EH (cell line): ENCODE data around the gene PNKP.

Experiments
- DNase-seq: peaks from one replicate; pipeline ENCODE4 v3.0.0-alpha.2; 2015; ENCODE audit warnings: low read depth

The PNKP gene

DNA sequence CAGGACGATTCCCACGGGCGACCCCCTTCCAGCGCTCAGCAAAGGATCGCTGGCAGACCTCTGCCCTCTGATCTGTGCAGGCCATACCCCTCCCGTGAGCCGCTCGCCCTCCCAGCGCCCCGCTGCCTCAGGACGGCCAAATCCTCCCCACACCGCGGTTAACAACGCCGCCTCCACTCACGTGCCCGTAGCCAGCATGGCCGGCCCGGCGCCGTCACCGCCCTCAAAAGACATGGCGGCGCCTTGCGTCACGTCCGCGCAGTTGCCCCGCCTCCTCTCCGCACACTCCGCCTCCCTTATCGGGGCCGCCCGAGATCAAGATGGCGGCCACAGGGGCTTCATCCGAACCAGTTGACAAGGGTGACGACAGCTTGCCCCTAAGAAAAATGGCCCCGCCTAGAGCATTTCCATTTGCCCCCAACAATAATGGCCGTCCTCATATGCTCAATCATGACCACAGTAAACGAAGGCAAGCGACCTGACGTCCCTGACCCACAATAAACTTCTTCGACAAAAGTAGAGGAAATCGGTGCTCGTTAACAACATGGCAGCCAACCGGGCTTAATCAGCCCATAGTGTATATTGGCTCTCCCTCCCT lies 9.1 kb upstream of the PNKP start:
- DNase-seq = peak; percentile 99

DNA sequence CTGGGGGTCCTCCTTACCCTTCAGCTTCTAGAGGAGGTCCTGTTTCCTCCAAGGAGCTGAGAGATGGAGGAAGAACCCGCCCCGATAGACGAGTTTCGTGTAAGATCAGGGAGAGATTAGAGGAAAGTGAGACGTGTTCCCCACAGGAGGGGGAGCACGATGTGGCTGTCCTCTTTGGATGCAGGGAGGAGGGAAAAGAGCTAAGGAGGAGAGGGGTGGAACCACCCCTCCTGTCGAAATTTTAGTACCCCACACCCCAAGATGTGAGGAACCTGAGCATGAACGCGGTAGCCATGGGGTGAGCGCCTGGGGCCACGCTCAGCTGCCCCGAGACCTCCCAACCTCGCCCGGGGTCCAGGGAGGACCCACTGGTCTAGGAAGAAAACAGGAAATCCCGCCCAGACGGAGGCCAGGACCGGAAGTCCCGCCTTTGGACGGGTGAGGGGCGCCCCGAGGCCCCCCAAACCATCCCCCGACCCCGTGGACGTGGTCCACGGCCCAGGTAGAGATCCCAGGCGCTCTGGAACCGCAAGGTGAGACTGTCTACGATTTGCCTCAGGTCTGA lies 8.6 kb upstream of the PNKP start:
- DNase-seq = peak; percentile 62

DNA sequence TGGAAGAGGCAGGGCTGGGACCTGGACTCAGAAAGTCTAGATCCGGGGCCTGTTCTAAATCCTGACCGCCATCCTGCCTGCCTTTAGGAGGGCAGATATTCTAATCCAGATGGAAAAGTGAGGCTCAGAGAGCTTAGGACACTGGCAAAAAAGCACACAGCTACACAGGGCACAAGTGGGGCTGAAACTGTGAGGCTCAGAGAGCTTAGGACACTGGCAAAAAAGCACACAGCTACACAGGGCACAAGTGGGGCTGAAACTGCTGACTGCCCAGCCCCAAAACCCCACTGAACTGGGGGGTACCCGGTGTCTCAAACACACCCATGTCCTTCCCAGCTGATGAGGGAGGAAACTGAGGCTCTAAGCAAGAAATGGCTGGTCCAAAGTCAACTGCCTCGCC lies 7.8 kb upstream of the PNKP start:
- DNase-seq = no peak

DNA sequence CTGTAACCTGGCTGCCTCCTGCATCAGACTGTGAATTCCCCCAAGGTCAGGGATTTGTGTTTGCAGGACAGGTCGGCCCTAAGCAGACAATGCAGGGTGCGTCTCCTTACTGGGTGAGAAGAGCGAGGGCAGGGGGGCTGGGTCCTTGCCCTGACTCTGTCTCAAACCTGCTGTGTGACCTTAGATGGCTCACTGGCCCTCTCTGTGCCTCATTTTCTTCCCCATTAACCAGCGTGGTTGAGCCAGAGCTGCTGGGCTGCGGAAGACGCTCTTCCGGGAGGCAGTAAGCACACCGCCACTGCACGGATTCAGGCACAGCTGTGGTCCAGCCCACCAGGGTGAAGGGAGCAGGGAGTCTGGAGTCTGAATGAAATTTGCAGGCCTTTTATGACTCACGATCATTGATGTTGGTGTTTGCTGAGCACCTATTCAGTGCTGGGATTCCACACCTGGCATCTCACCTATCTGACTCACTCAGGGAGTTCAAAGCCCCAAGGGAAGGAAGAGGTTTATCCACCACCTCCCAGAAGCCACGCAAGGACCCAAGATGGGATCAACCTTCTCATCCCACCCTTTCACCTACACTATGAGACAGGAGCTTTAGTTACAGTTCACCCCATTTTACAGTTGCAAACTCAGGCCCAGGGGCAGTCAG lies 7.3 kb upstream of the PNKP start:
- no peak for DNase-seq

DNA sequence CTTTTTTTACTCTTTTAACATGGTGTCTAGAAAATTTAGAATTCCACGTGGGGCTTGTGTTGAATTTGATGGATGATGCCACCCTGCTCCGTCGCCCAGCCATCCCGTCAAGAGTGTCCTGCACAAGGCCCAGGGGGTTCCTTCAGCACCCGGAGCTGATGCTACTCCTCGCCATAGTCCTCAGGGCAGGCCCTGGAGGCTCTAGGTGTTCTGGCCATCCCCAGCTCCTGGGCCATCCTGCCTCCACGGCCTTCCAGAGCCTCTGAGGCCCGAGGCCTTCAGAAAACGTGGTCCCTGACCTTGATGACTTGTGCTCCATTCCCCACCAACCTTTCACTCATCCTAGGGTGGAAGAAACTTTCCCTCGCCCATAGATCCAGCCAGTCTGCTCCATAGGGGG lies 6.5 kb upstream of the PNKP start:
- no peak for DNase-seq

DNA sequence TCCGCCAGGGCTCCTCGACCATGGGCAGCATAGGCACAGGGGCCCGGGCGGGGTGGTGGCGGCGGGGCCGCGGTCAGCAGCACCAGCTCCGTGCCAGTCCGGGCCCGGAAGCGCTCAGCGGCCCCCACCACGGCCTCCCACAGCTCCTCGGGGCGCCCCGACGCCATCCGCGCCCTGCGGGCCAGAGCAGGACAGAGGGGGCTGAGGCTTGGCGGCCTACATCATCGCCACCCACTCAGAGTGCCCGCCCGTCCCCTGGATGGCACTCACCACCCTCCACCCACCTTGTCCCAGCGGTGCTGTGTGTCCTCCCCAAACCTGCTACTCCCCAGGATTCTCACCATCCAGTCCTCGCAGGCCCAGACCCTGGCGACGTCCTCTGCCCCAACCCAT lies 5.7 kb upstream of the PNKP start:
- no peak for DNase-seq

DNA sequence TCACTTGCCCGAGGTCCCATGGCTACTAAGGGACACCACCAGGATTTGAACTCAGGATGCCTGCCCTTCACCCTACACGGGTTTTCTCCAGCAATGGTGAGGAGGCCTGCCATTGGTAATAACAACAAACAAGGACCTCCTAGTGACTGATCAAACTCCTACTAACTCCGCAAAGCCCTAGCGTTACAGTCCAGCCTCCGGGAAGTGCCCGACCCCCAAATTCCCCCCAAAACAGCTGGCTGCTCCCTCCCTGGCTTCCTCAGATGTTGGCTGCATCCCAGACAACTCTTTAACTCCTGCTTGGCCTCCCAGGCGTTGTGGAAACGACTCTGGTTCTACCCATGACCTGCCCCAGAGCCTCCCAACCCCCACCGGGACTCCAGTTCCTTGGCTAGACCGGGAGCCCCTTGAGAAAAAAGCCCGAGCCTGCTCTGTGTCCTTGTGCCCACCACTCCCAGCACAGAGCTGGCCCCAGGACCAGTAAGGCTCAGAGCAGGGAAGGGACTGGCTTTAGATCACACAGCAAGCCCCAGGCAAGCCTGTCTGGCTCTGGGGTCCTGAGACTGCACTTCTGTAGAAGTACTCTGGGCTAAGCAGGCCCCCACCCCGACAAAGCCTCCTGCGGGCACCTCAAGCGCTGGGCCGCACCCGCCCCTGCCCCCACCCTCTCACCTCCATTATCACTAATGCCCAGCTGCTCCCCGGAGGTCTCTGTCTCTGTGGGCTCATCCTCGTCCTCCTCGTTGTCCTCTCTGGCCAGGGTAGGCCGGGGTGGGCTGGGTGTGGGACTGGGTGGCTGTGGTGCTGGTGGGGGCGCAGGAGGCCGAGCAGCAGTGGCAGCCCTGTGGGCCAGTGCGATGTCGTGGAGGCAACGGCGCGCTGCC lies 5.1 kb upstream of the PNKP start:
- no peak for DNase-seq

DNA sequence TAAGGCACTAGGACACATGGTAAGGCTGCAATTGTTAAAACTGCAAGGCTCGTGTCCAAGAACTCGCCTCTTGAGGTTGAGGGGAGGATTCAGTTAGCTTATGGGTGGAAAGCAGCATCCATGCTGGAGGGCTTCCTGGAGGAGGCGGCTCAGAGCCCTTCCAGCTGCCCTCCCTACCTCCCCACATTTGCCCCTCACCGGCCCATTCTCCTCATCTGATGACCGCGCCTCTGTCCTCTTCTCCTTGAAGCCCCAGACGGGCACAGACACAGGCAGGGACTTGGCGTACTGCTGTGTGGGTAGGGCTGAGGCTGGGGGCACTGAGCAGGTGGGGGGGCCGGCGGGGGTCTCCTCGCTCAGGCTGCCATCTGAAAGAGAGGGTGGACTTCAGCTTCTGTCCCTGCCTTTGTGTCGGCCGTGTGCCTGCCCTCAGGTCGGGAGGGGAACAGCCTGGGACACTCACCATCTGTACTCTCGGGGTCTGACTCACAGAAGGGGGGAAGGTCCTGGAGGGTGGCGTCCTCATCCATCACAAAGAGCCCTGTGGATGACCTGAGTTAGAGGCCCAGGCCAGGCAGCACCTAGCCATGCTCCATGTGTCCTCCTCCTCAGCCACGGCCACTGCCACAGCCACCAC lies 4.1 kb upstream of the PNKP start:
- DNase-seq = no peak

DNA sequence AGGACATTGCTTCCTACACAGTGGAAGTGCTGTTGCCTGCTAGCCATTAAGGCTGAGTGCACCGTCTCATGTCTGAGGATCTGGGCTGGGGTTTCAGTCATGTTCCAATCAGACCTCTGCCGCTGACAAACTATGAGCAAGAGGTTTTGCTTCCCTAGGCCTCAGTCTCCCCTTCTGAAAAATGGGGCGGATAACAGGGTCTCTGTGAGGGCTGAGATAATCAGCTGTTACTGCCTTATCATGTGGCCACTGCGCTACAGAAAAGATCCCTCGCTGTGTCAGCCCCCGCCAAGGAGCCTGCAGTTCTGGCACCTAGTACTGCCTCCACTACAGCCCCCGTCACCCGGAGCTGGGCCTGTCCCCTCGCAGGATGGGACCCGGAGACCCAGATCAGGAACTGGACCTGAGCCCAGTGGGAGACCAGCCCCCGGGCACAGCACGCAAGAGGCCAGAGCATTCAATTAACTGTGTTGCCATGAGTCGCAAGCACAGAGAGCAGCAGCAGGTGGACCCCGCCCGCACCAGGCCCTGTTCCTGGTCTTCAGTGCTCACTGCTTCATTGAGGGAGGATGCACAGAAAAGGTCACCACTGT lies 3.0 kb upstream of the PNKP start:
- DNase-seq = no peak

DNA sequence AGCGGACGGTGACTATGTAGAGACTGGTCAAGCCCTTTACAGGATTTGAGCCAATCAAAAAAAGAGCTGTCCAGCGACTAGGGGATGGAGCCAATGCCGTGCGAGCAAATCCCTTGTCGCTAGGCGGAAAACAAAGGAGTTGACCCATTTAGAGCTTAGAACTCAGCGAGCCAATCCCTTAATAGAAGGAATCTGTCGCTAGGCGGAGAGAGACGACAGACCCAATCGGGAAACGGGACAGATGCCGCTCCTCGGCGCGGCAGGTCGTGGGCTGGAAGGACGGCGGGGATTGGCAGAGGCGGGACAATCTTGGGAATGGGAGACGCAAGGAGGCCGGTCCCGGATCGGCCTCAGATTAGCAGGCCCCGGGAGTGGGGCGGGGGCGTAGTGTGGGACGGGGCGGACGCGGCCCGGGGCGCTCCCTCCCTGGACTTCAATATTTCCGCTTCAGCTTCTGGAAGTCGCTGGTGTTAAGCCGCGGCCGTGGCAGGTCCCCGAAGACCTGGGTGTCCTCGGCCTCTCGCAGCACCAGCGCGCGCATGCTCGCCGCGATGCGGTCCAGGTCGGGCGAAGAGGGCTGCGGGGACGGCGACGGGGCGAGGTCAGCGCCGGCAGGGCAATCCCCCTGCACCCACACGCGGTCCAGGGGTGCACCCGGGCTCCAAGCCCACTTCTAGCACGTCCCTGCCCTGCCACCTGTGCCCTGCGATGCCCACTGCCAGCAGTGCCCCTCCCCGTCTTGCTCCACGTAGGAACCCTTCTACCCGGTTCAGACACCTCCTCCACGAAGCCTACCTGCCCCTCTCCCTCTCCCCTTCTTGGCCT lies 2.3 kb upstream of the PNKP start:
- peak; percentile 100 for DNase-seq

DNA sequence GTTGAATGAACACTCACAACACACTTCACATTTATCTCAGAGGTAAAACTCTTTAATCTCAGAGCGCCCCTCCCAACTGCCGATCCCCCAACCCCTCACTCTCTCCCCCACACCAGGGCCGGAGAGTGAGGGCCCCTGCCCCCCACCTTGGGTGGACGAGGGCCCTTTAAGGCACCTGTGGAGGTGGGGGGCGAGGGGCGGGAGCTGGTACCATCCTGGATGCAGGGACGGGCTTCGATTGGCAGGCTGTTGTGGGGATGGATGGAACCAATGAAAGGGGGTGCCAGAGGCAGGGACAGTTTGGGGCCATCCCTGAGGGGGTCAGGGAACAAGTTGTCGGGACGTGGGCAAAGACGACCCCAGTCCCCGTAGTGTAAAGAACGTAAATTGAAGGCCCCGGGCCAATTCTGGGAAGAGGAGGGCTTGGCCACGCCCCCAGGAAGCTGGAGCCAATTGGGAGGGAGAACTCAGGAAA lies 1.7 kb upstream of the PNKP start:
- DNase-seq = no peak

DNA sequence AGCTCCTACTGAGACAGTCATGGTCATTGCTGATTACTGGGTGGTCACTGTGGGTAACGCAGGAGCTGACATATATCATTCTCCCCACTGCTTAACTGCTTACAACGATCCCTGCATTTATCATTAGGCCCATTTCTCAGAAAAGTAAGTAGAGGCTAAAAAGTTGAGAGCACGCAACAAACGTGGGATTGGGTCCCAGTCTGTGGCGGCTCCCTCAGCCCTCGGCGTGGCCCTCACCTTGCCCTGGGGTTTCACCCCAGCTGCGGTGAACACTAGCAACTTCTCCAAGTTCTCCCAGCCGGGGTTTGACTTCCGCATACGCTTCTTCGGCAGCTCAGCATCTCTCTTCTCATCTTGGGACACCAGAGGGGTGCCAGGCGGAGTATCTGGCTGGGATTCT lies 2.5 kb downstream of the PNKP start:
- DNase-seq = no peak

DNA sequence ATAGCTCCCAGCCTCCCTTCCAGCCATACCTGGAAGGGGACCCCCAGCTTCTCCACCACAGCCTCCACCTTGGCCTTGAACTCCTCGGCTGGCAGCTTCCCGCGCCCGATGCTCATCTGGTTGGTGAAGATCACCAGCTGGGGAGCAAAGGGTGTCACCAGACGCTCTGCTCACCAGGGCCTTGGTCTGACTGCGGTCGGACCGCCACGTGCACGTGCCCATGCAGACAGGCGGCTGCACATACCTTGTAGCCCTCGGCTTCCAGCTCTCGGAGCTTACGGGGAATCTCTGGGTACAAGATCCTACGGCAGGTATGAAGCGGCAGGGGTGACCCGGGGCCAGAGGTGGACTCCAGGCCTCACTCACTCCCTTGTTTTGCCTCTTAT lies 3.4 kb downstream of the PNKP start:
- DNase-seq = no peak

DNA sequence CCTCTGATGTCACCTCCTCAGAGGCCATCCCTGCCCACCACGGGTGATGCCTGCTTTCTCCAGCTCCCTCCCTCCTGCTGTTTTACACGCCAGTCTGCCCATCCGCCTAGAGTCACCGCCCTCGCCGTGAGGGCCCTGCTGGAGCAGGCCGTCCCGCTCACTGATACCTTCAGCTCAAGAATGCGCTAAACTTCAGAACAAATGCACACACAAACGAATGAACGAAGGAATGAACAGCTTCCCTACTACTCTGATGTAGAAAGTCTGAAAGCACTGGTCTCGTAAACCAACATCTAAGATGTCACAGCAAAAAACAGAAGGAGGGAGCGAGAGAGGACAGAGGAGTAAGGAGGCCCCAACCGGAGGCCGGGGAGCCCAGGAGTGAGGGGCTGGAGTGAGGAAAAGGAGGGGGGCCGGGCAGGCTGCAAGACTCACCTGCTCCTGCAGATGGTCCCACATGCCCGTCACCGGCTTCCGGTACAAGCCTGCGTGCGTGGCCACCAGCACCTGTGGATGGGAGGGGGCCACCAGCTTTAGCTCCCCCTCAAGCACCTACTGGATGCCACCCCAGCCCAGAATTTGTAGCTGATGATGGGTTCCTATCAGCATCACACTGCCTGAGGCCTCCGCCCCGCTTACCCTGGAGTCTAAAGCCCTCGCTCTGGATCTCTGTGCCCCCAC lies 4.0 kb downstream of the PNKP start:
- DNase-seq = no peak

DNA sequence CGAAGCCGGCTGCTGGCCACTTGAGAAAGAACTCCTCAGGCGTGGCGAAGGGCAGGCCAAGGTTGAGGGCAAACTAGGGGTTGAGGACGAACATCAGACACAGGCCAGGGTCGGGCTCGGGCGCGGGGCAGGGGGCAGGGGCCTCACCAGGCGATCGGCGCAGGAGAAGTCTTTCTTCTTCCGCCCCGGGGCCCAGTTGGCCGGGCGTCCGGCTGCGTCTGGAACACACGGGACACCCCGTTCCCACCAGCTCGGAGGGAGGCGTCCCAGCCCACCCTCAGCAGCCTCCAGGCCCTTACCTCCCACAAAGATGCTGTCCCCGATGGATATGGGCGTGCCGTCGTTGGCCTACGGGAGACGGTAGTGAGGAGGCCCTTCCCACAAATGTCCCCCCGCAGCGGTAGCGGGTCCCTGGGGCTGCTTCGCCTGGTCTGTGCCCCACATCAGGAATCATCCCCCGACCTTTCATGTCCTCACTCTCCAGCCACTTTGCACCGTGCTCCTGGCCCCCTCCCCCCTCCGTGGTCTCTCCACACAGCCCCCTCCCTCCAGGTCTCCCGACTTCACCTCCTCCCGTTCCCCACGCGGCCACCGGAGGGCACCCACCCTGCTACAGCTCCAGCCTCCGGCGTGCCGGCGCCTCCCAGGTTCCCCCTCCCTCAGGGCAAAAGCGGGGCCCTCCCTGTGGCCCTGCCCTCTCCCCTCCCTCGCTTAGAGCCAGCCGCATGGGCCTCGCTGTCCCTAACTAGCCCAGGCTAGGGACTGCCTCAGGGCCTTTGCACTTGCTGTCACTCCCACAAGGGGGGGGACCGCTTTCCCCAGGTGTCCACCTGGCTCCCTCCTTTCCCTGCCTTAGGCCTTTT lies 4.8 kb downstream of the PNKP start:
- no peak for DNase-seq

DNA sequence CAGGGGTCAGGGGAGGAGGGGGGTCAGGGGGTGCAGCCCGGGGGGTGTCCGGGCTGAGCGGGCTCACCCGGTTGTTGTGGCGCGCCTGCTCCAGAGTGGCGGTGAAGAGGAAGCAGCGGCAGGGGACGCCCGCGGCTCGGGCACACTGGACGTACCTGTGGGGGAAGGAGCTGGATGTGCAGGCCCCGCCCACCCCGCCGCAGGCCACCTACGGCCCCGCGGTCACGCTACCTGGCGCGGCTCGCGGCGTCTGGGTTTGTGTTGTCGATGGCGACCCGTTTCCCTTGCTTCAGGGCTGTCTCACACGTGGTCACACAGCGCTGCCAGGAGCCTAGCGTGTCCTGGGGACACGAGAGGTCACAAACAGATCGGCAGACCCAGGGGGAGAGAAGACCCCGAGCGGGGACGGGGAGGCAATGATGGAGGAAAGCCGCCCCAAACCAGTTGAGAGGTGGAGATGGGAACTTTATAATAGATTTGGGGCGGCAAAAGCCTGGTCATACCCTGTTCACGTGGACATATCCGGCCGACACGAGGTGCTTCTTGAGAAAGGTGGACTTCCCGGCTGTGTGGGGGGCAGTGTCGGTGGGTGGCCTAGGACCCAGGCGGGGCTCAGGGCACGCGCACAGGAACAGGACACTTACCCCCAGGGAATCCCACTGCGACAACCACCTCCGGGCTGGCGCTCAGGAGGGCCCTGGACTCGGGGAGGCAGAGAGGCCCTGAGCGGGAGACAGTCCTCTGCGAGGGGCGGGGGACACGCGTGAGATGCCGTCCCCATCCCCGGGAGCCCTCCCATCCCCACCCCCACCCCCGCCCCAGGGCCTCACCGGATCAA lies 5.6 kb downstream of the PNKP start:
- DNase-seq = no peak

DNA sequence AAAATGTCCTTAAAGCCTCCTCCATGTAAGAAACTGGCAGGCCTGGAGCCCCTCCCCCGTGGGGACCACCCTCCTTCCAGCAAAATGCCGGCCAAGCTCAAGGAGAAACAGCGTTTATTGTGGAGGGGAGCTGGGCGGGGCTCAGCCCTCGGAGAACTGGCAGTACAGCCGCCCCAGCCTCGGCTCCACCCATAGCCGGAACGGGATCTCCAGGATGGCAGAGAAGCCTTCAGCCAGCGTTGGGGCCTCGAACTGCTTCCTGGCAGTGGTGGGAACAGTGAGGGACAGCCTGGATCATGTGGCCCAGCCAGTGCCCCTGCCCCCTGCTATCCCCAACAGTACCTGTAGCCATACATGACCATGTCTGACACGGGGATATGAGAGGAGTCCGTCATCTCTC lies 6.3 kb downstream of the PNKP start:
- DNase-seq = no peak

DNA sequence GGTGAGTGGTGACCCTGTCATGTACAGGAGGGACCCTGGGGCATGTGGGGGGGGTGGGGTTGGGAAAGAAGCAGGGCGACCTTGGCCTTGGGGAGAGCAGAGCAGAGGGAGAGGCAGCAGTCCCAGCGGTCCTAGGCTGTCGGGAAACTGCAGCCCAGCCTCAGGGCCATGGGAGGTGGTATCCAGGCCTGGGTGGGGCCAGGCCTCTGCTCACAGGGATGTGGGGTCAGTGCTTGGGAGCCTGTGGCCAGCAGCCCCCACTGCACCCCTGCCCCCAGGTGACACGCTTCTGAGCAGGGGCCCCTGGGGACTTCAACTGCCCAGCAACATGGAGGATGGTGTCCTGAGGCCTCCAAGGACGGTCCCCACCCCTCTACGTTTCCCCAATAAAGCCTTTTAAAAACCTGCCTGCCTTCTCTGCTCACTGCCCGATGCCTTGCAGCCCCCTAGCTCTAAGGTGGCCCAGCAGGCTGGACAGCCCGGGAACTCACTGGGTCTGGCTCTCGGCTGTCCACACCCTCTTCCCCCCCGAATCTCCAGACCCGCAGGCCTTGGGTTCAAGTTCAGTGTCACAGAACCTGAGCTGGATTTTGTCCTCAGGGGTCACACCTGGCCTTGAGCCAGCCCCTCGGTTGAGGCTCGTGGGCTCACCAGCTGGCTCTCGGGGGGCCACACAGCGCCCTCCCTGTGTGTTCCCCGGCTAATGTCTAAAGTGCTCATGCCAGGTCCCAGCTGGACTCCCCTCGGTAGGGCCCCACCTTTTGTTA lies 6.9 kb downstream of the PNKP start:
- no peak for DNase-seq
